HCT116 (cell line): ENCODE results near the gene FAM163B. TPM values are rescaled to one million over a fixed set of nuclear protein-coding genes. Genes with fewer than 3 reads are reported as not detected.

ENCODE experiments used
- ATAC-seq: fragments of 200-7000 bp; cut with Tn5 transposase; 2 replicates; pipeline ENCODE4 v1.9.1; 2020; ENCODE audit warnings: mild to moderate bottlenecking, moderate library complexity
- BruUV-seq: library from RNA; stranded (reverse); fragments of 400-500 nt; replicated peaks from 2 replicates; lab custom pipeline; 2021; lab: Mats Ljungman, UMichigan
- CTCF ChIA-PET: fragments of 300-600 bp; sonication (Branson Sonifier 250); formaldehyde crosslinking; loops from one replicate; lab custom pipeline; 2021; ENCODE audit warnings: antibody characterized with exemption; lab: Charles Lee
- POLR2A ChIA-PET: fragments of 300-600, 350-600 bp; sonication (Branson Sonifier 250); formaldehyde crosslinking; loops from one replicate; lab custom pipeline; 2021; ENCODE audit warnings: antibody characterized with exemption; lab: Charles Lee
- RAD21 ChIA-PET, 2 experiments: fragments of 300-600 bp; sonication (Branson Sonifier 250); formaldehyde crosslinking; loops; one replicate each; lab custom pipeline; 2023; ENCODE audit warnings: low total read pairs in 2 of 2; ENCODE audit not compliant: uncharacterized antibody in 2 of 2, unreplicated experiment in 2 of 2, low non-redundant PET in 1 of 2; lab: Charles Lee
- DNase-seq: peaks from one replicate; pipeline ENCODE4 v3.0.0-alpha.2; 2010; ENCODE audit warnings: low read depth, low spot score
- H2AFZ ChIP-seq: fragments of 200-600 bp; shearing (Covaris generic), sonication (generic); 2 replicates; pipeline ENCODE4 v1.6.1; 2017; ENCODE audit warnings: low read depth, mixed run types, mixed read lengths, antibody characterized with exemption, low read length; ENCODE audit not compliant: poor library complexity, severe bottlenecking
- H3K27ac ChIP-seq: 2 replicates; pipeline ENCODE4 v1.5.1; 2012; ENCODE audit warnings: low read depth, low read length
- H3K27me3 ChIP-seq: fragments of 200-600 bp; sonication (generic); 2 replicates; pipeline ENCODE4 v1.6.1; 2016; ENCODE audit warnings: mixed run types, low read length, mixed read lengths; ENCODE audit not compliant: insufficient read depth
- H3K36me3 ChIP-seq, 2 experiments: fragments of 200-500 bp in 1 of 2; fragments of 200-600 bp in 1 of 2; sonication (Bioruptor generic) in 1 of 2; sonication (generic) in 1 of 2; 2 replicates each; pipeline versions ENCODE4 v1.5.1 to v1.6.1; 2014 to 2016; ENCODE audit warnings: low read length in 2 of 2, inconsistent platforms in 1 of 2, mixed read lengths in 1 of 2, mixed run types in 1 of 2; ENCODE audit not compliant: insufficient read depth in 2 of 2, control insufficient read depth in 1 of 2
- H3K4me1 ChIP-seq, 2 experiments: fragments of 200-600 bp in 1 of 2; sonication (generic) in 1 of 2; 2 replicates each; pipeline versions ENCODE4 v1.5.1 to v1.6.1; 2012 to 2017; ENCODE audit warnings: low read length in 2 of 2, inconsistent platforms in 1 of 2, mild to moderate bottlenecking in 1 of 2, mixed read lengths in 1 of 2, mixed run types in 1 of 2, moderate library complexity in 1 of 2; ENCODE audit not compliant: insufficient read depth in 2 of 2, control insufficient read depth in 1 of 2
- H3K4me2 ChIP-seq: fragments of 200-600 bp; sonication (generic); 2 replicates; pipeline ENCODE4 v1.6.1; 2017; ENCODE audit warnings: mixed run types, low read length, mixed read lengths
- H3K4me3 ChIP-seq, 2 experiments: fragments of 200-600 bp in 1 of 2; sonication (generic) in 1 of 2; replicated peaks in 1 of 2; 2 replicates each; pipeline ENCODE4 v1.5.1; 2011 to 2016; ENCODE audit warnings: low read length in 2 of 2, control low read depth in 1 of 2, low read depth in 1 of 2, mild to moderate bottlenecking in 1 of 2, mixed read lengths in 1 of 2, mixed run types in 1 of 2
- H3K79me2 ChIP-seq: fragments of 200-600 bp; sonication (generic); 2 replicates; pipeline ENCODE4 v1.6.1; 2017; ENCODE audit warnings: mild to moderate bottlenecking, mixed run types, low read length, moderate library complexity, mixed read lengths; ENCODE audit not compliant: insufficient read depth
- H3K9ac ChIP-seq: fragments of 200-600 bp; sonication (generic); 2 replicates; pipeline ENCODE4 v1.6.1; 2016; ENCODE audit warnings: low read length, mixed read lengths
- H3K9me2 ChIP-seq: fragments of 200-600 bp; sonication (generic), shearing (Covaris generic); 2 replicates; pipeline ENCODE4 v1.6.1; 2017; ENCODE audit warnings: mixed run types, mild to moderate bottlenecking, moderate library complexity; ENCODE audit not compliant: insufficient read depth
- H3K9me3 ChIP-seq, 2 experiments: fragments of 200-500 bp in 1 of 2; fragments of 200-600 bp in 1 of 2; sonication (Bioruptor generic) in 1 of 2; sonication (generic) in 1 of 2; 2 replicates each; pipeline ENCODE4 v1.6.1; 2014 to 2017; ENCODE audit warnings: low read length in 2 of 2, mixed read lengths in 2 of 2, inconsistent platforms in 1 of 2, low read depth in 1 of 2, mild to moderate bottlenecking in 1 of 2, mixed run types in 1 of 2, moderate library complexity in 1 of 2; ENCODE audit not compliant: control insufficient read depth in 1 of 2, insufficient read depth in 1 of 2
- H4K20me1 ChIP-seq: fragments of 200-600 bp; sonication (generic), shearing (Covaris generic); 2 replicates; pipeline ENCODE4 v1.6.1; 2017; ENCODE audit warnings: mixed run types, mild to moderate bottlenecking, moderate library complexity; ENCODE audit not compliant: insufficient read depth
- CBX3 ChIP-seq: IDR thresholded peaks from 2 replicates; pipeline ENCODE4 v1.6.1; 2012; ENCODE audit warnings: low read depth
- CTCF ChIP-seq, 3 experiments: fragments of 200-600 bp in 1 of 3; sonication (generic) in 1 of 3; IDR thresholded peaks in 2 of 3; conservative IDR thresholded peaks in 1 of 3; 2 replicates each; pipeline ENCODE4 v1.5.1; 2012 to 2017; ENCODE audit warnings: low read depth in 2 of 3, low read length in 2 of 3, antibody characterized with exemption in 1 of 3, borderline replicate concordance in 1 of 3, control low read depth in 1 of 3, mild to moderate bottlenecking in 1 of 3, mixed read lengths in 1 of 3, mixed run types in 1 of 3, moderate library complexity in 1 of 3; ENCODE audit not compliant: insufficient read depth in 1 of 3
- EGR1 ChIP-seq: IDR thresholded peaks from 2 replicates; pipeline ENCODE4 v1.6.1; 2012; ENCODE audit warnings: low read depth
- EZH2 ChIP-seq: fragments of 200-600 bp; sonication (generic); IDR thresholded peaks from 2 replicates; pipeline ENCODE4 v1.6.1; 2017; ENCODE audit warnings: antibody characterized with exemption, mixed run types
- EZH2phosphoT487 ChIP-seq: fragments of 200-600 bp; IDR thresholded peaks from 2 replicates; pipeline ENCODE4 v1.6.1; 2018; ENCODE audit warnings: antibody characterized with exemption, borderline replicate concordance
- FOSL1 ChIP-seq: IDR thresholded peaks from 2 replicates; pipeline ENCODE4 v1.6.1; 2012; ENCODE audit warnings: low read depth
- JUND ChIP-seq: IDR thresholded peaks from 2 replicates; pipeline ENCODE4 v1.6.1; 2012
- MAX ChIP-seq: IDR thresholded peaks from 2 replicates; pipeline ENCODE4 v1.6.1; 2012
- POLR2A ChIP-seq: IDR thresholded peaks from 2 replicates; pipeline ENCODE4 v1.7.0; 2011; ENCODE audit warnings: borderline replicate concordance; ENCODE audit not compliant: insufficient read depth, insufficient read length; ENCODE audit errors: extremely low read depth
- POLR2AphosphoS5 ChIP-seq: IDR thresholded peaks from 2 replicates; pipeline ENCODE4 v1.6.1; 2011; ENCODE audit warnings: mild to moderate bottlenecking, low read depth, low read length, moderate library complexity
- REST ChIP-seq: IDR thresholded peaks from 2 replicates; pipeline ENCODE4 v1.6.1; 2012; ENCODE audit warnings: low read depth
- SIN3A ChIP-seq: IDR thresholded peaks from 2 replicates; pipeline ENCODE4 v1.6.1; 2012; ENCODE audit warnings: low read depth
- TCF7L2 ChIP-seq: IDR thresholded peaks from 2 replicates; pipeline ENCODE4 v1.7.0; 2011; ENCODE audit warnings: borderline replicate concordance, inconsistent platforms; ENCODE audit not compliant: insufficient read depth, insufficient read length; ENCODE audit errors: extremely low read depth
- ZFX ChIP-seq: fragments of 450-650 bp; IDR thresholded peaks from 2 replicates; pipeline ENCODE4 v1.6.1; 2017
- ZNF274 ChIP-seq: fragments of 200-500 bp; sonication (Bioruptor generic); IDR thresholded peaks from 2 replicates; pipeline ENCODE4 v1.6.1; 2014; ENCODE audit warnings: mild to moderate bottlenecking, low read depth, low read length, inconsistent platforms
- intact Hi-C: fragments of 100-400 bp; cut with micrococcal nuclease; formaldehyde crosslinking; loops from 2 replicates; pipeline ENCODE4 v1.10.0; 2022
- total RNA-seq: library from RNA; stranded (reverse); gene quantifications from one replicate; pipeline ENCODE4 v1.2.1, GENCODE V29; 2021; ENCODE audit not compliant: unreplicated experiment

Gene FAM163B
- total RNA-seq, 1 experiment from 2014 or later: not detected

- Histone ChIP-seq H3K4me2 (no peak overlapping the region), H2AFZ (no peak overlapping the region), H3K4me1 (no peaks in the 10 kb centered on the region), H3K9me3 (no peaks in the 10 kb centered on the region), H4K20me1 (no peaks in the 10 kb centered on the region), H3K9ac (no peak overlapping the region), H3K27me3 (peaks cover 20% of the 10 kb centered on the region; the same call in 1 of the 2 replicates), H3K27ac (no peak overlapping the region), H3K79me2 (no peaks in the 10 kb centered on the region), H3K4me3 (no peak overlapping the region), H3K9me2 (no peaks in the 10 kb centered on the region), H3K36me3 (no peaks in the 10 kb centered on the region)
- DNase-seq: no peak
- no peak for ATAC-seq
- TF ChIP-seq ZNF274: no peak
- no peak for TF ChIP-seq EGR1
- TF ChIP-seq ZFX: no peak
- RAD21 ChIA-PET: no interaction called here
- BruUV-seq: no TSS peak
- CTCF ChIA-PET: no interaction called here
- POLR2A ChIA-PET: no interaction called here
- intact Hi-C loops: no loop called here
Measured at GRCh38 chr9:133643978-133644760, 35.0 kb upstream of the FAM163B start.

GRCh38 chr9:133643362-133643755 lies 34.2 kb upstream of the FAM163B start:
- no peaks in the 10 kb centered on the region for H4K20me1 ChIP-seq
- no TSS peak for BruUV-seq
- no peak overlapping the region for H3K9ac ChIP-seq
- no peaks in the 10 kb centered on the region for H3K9me3 ChIP-seq
- ATAC-seq (no peak), DNase-seq (no peak)
- H3K27ac ChIP-seq: no peak overlapping the region
- no peaks in the 10 kb centered on the region for H3K36me3 ChIP-seq
- H3K27me3 ChIP-seq: peaks cover 16% of the 10 kb centered on the region; the same call in 1 of the 2 replicates
- RAD21 ChIA-PET: no interaction called here
- H3K9me2 ChIP-seq: no peaks in the 10 kb centered on the region
- intact Hi-C loops: no loop called here
- no peaks in the 10 kb centered on the region for H3K79me2 ChIP-seq
- no peak overlapping the region for H3K4me2 ChIP-seq
- no peak overlapping the region for H2AFZ ChIP-seq
- H3K4me1 ChIP-seq: no peaks in the 10 kb centered on the region
- CTCF ChIA-PET: no interaction called here
- no peak overlapping the region for H3K4me3 ChIP-seq
- POLR2A ChIA-PET: no interaction called here
- TF ChIP-seq CTCF (IDR thresholded peaks at IDR 0.05 in 2 of 3, conservative IDR thresholded peaks at IDR 0.05 in 1 of 3; ENCODE audit: borderline replicate concordance in 1 of 3, insufficient read depth in 1 of 3, low read depth in 2 of 3, low read length in 2 of 3) (no peak), JUND (no peak), TCF7L2 (no peak), MAX (no peak), EZH2phosphoT487 (no peak), POLR2AphosphoS5 (no peak), POLR2A (no peak), REST (no peak), ZNF274 (no peak), EZH2 (no peak), SIN3A (no peak), EGR1 (no peak), CBX3 (no peak), FOSL1 (no peak), ZFX (no peak)
